CD4-positive, alpha-beta T cell treated with Interleukin-17A for 1 hour (primary cell): ENCODE measurements around the gene NKX1-1.
"Not testable (repeated sequence)": the region's sequence is repeated elsewhere in the genome, so short reads cannot be mapped to it uniquely, and the experiment has no call there.

Experiments used
- DNase-seq: peaks from one replicate; pipeline ENCODE4 v3.0.0-alpha.2; 2020

NKX1-1 gene

DNA sequence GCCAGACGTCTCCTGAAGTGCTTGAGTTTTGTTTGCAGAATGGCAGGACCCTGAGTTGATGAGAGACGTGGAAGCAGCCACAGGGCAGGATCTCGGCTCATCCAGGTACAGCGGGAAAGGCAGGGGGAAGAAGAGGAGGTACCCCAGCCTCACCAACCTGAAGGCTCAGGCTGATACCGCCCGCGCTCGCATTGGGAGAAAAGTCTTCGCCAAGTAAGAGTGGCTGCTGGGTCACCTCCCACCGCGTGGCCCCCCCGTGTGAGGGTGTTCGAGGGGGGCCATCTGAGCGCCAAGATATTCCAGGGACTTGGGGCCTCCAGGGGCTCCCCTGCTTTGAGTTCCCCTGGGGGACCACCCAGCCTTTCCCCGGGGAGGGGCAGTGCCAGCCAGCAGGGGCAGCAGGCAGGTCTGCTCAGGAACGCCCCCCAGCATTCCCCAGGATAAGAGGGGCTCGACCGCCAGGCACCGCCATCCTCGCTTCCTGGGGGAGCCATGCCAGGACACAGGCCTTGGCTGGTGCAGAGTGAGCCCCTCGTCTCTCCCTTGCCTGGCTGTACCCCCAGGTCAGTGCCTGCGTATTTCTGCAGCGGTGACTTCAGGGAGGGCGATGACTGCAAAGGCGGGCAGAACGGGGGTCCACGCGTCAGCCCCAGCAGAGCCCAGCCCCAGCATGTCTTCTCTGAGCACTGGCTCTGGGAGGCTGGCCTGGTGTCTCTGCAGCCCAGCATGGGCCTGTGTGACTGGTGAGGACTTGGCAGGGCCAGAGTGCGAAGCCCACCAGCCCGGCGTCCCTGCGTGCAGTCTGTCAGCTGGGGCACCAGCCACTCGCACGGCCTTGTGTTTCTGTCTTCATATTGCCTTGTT is 22.3 kb downstream of the NKX1-1 start:
- no peak for DNase-seq

DNA sequence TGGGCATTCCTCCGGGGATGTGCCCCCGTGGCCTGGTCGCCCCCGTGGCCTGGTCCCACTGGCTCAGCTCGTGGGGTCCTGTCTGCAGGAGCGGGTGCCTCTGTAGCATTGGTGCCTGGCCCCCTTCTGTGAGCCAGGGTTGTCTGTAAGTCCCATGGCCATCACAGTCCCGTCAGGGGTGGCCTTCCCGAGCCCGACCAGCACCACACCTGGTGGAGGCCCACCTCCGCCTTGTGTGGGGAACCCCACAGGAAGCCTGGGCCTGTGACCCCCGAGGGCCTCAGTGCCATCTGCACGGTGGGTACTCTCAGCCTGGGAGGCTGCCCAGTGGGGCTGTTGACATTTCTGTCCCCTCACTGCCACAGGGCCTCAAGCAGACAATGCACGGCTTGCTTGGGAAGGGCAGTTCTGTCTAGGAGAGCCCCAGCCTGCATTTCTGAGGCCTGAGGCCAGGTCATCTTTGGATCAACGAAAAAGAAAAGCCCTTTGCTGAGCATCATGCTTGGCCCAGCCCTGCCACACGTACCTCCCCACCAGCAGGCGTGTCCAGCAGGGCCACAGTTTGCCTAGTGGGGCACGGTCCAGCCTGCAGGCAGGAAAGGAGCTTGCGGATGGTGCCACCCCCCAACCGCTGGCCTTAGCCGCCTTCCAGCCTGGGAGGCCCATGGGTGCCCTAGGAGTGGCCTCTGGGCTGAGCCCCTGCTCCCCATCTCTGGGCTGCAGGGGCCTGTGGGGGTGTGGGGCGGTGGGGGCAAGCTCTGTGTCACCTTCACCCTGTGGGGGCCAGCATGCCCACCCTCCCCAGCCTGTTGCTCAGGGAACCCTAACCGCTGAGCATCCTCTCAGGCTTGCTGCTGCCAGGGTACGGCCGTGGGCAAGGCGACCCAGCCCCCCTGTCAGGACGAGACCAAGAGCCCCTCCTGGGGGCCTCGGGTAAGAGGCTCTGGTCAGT is 23.2 kb downstream of the NKX1-1 start:
- no peak for DNase-seq

DNA sequence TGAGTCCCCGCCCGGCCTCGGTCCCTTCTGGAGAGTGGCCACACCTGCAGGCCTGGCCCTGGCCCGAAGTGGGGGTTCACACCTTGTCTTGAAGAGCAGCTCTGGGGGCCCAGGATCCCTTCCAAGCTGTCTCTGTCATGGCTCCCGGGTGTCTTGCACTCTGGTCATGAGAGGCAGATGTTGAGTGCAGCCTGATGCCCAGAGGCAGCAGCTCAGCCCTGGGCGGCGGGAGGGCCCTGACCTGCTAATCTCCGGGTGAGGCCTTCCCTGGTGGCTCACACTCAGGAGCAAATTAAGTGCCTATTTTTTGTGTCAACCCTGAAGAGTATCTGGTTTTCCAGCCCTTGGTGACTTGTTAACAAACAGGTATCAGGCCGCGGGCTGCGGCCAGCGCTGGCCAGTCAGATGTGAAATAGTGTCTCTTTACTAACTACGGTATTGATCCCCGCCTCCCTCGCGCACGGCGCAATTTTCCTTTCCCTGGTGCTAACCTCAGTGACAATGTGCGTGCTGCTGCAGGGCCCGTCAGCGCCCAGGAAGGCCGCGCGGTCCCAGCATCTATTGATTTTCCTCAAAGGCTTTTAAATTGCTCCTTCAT is 24.2 kb downstream of the NKX1-1 start:
- no peak for DNase-seq

DNA sequence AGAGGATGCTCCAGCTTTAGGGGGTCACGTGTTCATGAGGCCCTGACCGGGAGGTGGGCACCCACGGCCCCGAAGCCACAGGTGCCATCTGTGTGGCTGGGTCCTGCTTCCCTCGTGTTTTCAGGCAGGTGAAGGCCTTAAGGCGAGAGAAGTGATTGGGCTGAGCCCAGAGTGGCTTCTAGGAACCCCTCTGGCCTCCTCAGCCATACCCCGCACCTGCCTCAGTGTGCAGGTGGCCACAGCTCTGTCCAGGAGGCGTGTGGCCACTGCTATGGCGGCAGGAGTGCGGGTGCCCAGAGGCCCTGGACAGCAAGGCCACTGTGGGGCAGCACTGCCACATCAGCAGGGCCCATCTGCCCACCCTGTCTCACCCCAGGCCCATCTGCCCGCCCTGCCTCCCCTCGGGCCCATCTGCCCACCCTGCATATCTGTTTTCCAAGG is 25.0 kb downstream of the NKX1-1 start:
- DNase-seq: no peak

DNA sequence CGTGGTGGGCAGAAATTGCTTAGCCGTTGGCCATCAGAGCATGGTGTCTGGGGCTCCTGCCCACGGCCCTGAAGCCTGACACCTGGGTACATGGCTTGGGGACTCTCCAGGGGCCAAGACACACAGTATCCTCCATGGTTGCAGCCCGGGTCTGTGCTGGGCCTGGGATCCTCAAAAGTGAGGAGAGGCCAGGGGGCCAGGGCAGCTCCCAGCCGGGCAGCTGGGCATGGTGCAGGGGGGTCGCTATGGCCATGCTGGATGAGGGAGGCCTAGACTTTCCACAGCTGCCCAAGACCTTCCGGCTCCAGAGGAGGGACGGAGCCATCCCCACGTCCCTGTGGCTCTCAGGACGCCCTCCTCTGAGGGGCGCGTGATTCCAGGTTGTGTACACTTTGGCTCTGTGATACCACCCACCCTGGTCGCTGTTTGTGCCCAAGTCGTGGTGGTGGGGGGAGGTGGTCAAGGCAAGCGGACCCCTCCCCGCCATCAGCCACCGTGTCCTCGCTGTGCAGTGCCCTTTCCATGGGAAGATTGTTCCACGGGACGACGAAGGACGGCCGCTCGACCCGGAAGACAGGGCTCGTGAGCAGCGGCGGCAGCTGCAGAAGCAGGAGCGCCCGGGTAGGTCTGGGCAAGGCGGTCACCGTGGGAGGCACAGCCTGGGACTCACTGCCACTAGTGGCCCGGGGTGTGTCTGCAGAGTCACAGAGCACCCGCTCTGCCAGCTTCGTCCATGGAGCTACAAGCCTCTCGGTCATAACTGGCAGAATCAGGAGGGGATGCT is 25.7 kb downstream of the NKX1-1 start:
- DNase-seq: no peak

DNA sequence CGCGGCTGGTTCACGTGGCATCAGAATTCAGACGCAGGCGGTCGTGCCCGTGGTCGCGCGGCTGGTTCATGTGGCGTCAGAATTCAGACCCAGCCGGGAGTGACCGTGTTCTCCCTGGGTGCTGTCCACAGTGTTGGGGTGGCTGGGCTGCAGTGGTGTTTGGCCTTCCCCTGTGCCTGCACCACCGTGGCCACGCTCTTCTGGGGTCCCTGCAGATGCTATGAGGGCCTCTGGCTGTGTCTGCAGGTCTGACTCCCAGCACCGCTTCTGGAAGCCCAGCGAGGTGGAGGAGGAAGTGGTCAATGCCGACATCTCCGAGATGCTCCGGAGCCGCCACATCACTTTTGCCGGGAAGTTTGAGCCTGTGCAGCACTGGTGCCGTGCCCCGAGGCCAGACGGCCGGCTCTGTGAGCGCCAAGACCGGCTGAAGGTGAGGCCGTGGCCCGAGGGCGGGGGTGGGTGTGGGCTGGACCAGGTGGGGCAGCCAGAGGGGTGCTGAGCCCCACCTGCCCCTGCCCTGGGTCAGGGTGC is 26.4 kb downstream of the NKX1-1 start:
- no peak for DNase-seq

DNA sequence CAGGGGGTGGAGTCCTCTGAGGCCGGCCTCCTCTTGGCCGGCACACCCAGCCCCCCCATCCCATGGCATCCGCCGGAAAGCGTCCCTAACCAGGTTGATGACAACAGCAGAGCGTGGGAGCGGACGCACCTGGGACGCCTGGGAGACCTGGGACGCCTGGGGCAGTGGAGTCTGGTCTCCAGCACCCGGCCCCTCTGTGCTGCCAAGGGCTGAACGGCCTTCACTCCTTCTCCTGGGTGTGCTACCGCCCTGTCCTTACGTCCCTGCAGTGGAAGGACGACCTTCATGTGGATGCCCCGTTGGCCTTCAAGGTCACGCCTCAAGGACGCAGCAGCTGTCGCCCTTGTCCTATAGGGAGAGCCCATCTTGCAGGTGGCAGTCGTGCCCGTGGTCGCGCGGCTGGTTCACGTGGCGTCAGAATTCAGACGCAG is 26.9 kb downstream of the NKX1-1 start:
- DNase-seq: no peak

DNA sequence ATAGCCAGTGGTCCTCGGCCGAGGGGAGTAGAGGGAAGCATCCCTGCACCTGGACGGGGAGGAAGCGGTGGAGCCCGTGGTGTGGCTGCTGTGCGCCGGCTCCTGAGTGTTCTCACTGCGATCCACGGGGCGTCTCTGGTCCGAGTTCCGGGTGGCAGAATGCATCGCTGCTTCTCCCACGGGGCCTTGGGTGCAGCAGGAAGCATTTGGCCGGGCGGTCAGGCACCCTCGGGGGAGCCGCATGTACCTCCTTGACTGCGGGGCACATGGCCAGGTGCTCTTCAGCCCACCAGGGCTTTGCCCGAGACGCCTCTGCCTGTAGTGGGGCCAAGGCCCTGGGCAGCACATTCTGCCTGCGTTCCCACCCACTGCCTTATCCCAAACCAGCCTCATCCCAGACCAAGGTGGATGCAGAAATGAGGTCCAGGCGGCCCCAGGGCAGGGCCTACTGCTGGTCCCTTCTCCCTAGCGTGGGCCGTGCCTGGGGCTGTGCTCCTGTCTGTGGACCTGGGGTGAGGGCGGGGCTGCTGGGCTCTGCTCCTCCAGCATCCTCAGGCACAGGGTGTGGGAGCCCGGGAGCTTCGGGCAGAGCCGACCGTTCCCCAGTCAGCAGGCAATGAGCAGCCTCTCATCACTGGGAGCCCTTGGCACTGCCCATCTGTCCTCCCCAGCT is 27.5 kb downstream of the NKX1-1 start:
- DNase-seq: no peak

DNA sequence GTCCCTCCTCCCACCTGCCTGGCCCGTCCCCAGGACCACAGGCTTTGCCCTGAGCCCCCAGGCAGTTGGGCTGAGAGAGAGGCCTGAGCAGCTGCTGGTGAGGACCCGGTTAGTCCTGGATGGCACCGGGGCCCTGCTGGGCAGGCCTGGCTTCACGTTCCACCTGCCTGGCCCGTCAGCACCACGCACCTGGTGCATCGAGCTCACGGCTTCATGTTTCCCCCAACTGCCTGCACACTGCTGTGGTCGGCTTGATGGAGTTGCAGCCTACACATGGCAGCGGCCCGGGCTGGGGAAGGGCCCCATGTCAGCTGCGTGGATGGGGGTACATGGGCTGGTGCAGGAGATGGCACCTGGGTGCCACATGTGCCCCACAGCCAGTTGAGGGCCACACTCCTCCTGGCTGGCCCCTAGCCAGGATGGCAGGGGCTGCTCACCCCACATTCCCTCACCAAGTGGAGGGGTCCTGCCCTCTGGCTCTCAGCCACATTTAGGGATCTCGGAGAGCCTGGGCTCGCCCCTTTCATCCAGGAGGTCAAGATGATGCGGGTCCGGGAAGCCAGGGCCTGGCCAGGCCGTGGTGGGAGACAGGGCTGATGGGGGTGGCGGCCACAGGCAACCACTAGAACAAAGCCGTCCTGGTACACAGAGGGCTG is 28.5 kb downstream of the NKX1-1 start:
- no peak for DNase-seq

DNA sequence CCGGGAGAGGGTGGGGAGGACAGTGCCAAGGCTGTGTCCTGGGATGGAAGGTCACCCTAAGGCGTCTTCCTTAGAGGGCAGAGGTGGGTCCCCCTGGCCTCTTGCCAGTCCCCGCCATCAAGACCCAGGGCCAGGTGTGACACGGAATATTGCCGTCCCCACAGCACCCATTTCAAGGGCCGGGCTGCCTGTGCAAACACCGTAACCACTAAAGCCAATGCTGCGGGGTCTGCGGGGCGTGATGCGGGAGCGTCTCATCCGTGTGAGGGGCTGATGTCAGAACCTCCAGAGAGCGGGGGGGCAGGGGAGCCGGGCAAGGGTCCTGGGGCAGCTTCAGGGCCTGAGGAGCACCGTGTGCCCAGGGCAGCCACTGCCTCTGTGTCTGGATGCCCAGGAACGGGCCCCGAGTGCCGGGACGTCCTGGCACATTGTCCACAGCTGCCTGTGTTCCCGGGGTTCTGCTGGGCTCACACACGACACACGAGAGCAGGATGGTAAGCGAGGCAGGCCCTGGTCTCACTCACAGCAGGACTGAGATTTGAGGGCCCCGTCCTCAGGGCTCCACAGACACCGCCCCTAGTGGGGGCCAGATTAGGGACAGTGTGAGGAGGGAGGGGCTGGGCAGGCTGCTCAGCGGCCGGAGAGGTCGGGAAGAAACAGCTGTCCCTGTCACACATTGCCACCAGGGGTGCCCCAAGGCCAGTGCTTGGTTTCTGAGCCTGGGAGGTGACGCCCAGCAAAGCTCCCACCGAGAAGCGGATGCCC is 29.2 kb downstream of the NKX1-1 start:
- DNase-seq: no peak

DNA sequence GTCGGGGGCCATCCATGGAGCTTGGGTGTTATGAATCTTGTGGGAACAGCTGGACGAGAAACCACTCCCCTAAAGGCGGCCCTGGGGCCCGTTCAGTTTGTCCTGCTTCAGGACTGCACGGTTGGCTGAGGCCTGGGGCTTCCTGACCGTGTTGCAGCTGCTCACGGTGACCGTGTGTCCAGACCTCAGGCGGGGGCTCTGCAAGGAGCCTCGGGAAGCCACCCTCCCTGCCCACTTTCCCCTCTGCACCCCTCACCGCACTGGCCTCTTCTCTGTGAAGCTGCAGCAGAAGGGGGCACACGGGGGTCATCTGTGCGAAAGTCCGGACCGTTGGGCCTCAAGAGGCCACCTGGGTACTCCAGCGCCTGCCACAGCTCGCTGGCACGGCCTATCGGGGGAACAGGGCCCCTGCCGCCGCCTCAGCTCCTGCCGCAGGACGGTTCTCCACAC is 29.8 kb downstream of the NKX1-1 start:
- DNase-seq: no peak

DNA sequence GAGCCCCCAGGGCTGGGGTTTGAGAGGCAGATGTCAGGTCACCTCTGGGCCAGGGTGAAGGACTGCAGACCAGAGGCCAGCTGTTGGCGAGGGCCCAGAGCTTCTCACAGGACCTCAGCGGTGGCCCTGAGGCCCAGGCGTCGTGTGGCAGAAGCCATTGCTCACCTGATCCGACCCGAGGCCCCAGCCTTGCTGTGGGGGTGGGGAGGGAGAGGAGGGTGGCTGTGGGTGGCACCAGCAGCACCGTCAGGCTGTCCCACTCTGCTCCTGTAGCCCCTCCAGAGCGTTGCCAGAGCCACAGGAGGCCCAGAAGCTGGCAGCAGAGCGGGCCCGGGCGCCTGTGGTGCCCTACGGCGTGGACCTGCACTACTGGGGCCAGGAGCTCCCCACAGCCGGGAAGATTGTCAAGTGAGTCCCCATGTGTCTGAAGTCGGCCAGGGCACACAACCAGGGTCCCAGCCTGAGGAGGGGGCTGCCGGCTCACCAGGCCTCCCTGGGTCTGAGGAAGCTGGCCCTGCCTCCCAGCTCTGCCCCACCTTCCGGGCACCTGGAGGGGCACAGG is 30.4 kb downstream of the NKX1-1 start:
- no peak for DNase-seq

DNA sequence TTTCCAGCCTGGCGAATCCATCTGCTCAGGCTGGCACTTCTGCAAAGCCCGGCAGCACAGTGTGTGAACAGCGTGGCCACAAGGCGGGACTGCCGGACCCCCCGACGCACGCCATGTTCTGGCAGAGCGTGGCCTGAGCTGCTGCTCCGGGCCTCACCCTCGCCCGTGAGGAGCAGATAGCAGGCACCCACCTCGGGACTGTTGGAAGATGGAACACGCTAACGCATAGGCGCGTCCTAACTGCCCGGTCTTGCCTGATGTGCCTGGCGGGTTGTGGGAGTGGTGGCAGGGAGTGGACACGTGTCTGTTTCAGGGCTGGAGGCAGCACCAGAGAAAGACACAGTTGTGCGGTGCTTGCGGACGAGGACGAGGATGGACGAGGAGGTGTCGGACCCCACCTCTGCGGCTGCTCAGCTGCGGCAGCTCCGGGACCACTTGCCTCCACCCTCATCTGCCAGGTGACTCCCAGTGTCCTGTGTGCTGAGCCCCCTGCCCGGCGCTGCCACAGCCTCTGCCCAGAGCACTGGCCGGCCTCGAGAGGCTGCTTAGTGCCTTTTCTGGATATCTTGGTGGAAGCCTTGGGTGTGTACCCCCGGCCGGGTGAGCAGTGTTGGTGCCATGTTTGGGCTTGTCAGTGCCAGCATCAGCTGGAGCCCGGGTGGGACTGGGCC is 31.1 kb downstream of the NKX1-1 start:
- DNase-seq: no peak

DNA sequence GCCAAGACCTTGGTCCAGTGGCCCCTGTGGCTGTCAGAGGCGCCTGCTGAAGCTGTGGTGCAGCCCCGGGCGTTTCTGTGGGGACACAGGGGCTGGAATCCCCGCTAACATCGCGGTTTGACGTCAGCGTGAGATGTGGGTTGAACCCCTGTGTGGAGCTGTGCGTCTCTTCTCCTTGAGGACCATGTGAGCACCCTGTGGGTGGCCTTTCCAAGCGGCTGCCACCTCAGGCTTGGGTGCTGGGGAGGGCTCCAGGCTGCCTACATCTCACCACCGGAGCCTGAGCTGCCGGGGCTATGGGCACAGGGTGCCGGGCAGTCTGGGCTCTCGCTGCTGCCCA is 31.6 kb downstream of the NKX1-1 start:
- no peak for DNase-seq

DNA sequence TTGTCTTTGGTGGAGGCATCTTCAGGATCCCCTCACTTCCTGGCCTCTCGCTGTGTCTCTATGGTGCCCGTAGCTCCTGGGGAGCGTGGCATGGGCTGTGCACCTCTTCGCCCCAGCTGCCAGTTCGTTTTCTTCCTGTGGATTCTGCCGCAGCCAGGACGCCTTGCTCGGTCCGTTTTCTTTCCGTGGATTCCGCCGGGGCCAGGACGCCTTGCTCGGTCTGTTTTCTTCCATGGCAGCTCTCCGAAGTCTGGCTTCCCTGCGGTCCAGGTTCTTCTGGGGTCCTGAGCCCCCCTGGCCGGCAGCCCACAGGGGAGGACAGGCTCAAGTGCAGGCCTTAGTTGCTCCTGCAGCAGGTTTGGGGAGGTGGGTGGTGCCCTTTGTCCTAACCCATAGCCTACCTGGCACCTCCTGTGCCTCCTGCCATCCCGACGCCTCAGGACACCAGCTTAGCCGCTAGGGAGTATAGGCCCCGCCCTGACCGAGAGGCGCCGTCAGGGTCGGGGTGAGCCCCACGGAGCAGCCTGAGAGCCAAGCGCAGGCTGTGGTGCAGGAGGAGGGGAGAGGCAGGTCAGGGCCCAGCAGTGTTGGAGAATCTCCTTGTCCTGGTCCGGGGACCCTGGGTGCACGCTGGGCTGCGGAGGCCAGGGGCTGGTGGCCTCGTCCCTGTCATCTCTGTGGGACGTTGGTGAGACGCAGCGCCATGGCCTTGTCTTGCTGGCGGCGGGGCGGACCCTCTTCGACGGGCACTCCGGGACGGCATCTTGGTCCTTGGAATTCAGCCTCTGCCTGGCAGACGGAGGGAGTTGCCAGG is 32.1 kb downstream of the NKX1-1 start:
- no peak for DNase-seq

DNA sequence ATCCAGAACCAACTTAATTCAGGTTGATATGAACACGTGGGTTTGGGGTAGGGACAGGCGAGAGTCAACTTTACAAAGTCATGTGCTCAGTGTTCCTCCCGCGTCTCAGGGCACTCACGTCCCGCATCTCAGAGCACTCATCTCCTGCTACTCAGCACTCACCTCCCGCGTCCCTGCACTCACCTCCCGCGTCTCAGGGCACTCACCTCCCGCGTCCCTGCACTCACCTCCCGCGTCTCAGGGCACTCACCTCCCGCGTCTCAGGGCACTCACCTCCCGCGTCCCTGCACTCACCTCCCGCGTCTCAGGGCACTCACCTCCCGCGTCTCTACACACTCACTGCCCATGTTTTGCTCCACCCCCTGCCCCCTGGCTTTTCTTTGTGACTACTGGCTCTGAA is 33.7 kb downstream of the NKX1-1 start:
- DNase-seq: not testable (repeated sequence)

DNA sequence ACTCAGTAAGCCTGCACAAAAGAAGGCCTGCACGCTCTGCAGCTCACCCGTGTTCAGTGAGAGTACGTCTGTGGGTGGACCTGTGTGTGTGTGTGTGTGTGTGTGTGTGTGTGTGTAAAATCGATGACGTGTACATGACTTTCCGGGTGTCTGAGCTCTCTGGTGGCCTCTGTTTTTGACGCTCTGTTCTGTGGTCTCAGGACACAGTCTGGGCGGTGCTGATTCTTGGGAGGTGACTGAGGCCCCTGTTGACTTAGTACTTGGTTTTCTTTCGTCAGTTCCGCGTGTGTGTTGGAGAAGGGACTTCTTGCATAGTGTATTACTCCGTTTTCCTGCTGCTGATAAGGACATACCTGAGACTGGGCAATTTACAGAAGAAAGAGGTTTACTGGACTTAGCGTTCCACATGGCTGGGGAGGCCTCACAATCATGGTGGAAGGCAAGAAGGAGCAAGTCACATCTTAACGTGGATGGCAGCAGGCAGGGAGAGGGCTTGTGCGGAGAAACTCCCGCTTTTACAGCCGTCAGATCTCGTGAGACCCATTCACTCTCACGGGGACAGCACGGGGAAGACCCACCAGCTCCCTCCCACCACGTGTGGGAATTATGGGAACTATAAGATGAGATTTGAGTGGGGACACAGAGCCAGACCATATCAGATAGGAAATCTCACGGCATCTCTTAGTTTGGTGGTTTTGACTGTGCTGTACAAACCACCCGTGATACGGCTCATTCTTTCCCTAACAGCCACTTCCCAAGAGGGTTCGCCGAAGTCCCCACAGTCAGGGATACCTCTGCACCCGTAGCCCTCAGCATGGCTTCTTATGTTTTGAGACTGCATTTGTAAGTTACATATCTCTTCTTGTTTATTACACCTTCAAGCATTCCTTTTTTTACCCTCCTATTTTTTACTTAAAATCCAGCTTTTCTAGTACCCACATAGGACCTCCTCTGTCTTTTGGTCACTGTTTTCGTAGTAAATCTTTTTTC is 34.8 kb downstream of the NKX1-1 start:
- no peak for DNase-seq
